Mucosa of stomach (tissue), 1 donor: ENCODE data around the gene MIOX.

Experiments
- H3K27me3 ChIP-seq: one replicate; pipeline ENCODE4 v1.7.0; 2013; ENCODE audit warnings: mild to moderate bottlenecking, low read length; ENCODE audit not compliant: control insufficient read depth, insufficient read depth
- H3K36me3 ChIP-seq: one replicate; pipeline ENCODE4 v1.7.0; 2013; ENCODE audit warnings: low read length; ENCODE audit not compliant: control insufficient read depth, insufficient read depth
- H3K4me1 ChIP-seq: one replicate; pipeline ENCODE4 v1.7.0; 2013; ENCODE audit warnings: mild to moderate bottlenecking, low read length; ENCODE audit not compliant: control insufficient read depth, insufficient read depth
- H3K4me3 ChIP-seq: one replicate; pipeline ENCODE4 v1.7.0; 2013; ENCODE audit warnings: low read length
- H3K9ac ChIP-seq: one replicate; pipeline ENCODE4 v1.7.0; 2013; ENCODE audit warnings: mild to moderate bottlenecking, low read length, moderate library complexity
- H3K9me3 ChIP-seq: one replicate; pipeline ENCODE4 v1.7.0; 2013; ENCODE audit warnings: mild to moderate bottlenecking, low read length, moderate library complexity; ENCODE audit not compliant: control insufficient read depth
- donor health status: Pancreatic carcinoma.

The MIOX gene

DNA sequence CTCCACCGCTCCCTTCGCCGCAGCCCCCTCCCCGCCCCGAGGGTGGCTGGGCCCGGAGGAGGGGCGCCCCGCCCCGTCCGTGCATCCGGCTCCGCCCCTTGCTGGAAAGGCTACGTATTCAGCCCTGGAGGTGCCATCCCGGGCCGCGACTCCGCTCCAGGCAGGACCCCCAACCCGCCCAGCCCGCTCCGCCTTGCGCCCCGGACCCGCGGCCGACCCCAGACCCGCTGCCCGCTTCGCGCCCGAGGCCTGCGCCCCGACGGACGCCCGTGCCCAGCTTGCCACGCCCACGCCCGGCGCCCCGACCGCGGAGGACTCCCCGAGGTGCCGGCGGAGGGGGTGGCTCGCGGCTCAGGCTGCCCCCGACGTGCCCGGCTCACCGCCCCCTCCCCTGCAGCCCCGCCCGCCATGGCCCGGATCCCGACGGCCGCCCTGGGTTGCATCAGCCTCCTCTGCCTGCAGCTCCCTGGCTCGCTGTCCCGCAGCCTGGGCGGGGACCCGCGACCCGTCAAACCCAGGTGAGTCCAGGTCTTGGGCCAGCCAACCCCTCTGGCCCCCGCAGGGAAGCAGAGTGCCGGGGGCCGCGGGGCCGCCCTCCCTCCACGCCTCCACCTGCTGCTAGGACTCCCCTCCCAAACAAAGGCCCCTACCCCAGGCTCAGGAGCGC, 5.1 kb upstream of the MIOX start, which contains the start of gene ADM2:
Gene ADM2 (plus strand): TSS at position 104 of the 667 bp plus-strand sequence. CDS start 305 bp downstream, at position 409.
- H3K4me3 ChIP-seq = peak within 1 kb of the TSS; percentile 41
- peaks cover 28% of the 10 kb centered on the region for H3K4me1 ChIP-seq
- no peaks in the 10 kb centered on the region for H3K9me3 ChIP-seq
- H3K36me3 ChIP-seq = no peaks in the 10 kb centered on the region
- H3K9ac ChIP-seq = peak within 1 kb of the TSS; percentile 70
- H3K27me3 ChIP-seq = peaks cover 29% of the 10 kb centered on the region

DNA sequence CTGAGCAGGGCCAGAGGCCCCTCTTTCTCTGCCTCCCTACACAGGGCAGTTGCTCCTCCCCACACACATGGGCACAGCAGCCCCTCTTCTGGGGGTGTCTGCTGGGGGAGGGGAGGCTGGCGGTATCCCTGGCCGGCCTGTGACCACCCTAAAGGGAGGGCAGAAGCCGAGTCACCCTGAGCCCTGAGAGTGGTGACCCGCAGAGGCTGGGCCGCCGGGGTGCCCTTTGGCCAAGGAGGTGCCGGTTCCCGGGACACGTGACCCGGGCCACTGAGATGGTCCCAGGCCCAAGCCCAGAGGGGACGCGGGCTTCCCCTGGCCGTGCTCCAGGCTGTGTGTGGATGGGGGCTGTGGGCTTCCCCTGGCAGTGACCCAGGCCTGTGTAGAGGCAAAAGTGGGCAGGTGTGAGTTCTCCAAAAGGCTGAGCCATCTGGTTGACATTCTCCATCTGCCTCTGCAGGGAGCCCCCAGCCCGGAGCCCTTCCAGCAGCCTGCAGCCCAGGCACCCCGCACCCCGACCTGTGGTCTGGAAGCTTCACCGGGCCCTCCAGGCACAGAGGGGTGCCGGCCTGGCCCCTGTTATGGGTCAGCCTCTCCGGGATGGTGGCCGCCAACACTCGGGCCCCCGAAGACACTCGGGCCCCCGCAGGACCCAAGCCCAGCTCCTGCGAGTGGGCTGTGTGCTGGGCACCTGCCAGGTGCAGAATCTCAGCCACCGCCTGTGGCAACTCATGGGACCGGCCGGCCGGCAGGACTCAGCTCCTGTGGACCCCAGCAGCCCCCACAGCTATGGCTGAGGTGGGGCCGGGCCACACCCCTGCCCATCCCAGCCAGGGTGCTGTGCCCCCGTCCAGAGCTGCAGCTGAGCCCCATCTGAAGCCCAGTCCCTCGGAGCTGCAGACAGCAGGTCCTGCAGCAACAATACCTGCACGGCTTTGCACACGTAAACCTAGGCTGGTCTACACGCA, 4.3 kb upstream of the MIOX start:
- H3K4me1 ChIP-seq = peaks cover 28% of the 10 kb centered on the region
- peak overlapping the region; percentile 70 for H3K9ac ChIP-seq
- peak overlapping the region; percentile 41 for H3K4me3 ChIP-seq
- H3K36me3 ChIP-seq = no peaks in the 10 kb centered on the region
- peaks cover 37% of the 10 kb centered on the region for H3K27me3 ChIP-seq
- H3K9me3 ChIP-seq = no peaks in the 10 kb centered on the region

DNA sequence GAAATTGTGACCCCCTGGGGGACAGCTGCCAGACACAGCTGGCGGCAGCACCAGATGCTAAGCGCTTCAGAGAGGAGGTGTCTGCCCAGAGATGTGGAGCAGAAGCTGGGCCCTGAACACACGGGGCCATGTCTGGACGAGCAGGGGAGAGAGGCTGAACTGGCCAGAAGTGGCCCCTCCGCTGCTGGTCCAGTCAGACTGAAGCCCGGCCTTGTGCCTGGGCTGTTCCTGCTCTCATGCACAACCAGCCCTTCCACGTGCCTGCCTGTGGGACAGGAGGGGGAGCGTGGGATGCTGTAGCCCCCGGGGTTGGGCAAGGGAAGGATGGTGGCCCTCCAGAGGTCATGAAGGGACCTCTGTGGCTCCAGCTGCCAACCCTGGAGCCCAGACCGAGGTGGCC, 3.6 kb upstream of the MIOX start:
- peaks cover 28% of the 10 kb centered on the region for H3K4me1 ChIP-seq
- H3K36me3 ChIP-seq = no peaks in the 10 kb centered on the region
- no peak overlapping the region for H3K4me3 ChIP-seq
- peaks cover 42% of the 10 kb centered on the region for H3K27me3 ChIP-seq
- no peak overlapping the region for H3K9ac ChIP-seq
- no peaks in the 10 kb centered on the region for H3K9me3 ChIP-seq

DNA sequence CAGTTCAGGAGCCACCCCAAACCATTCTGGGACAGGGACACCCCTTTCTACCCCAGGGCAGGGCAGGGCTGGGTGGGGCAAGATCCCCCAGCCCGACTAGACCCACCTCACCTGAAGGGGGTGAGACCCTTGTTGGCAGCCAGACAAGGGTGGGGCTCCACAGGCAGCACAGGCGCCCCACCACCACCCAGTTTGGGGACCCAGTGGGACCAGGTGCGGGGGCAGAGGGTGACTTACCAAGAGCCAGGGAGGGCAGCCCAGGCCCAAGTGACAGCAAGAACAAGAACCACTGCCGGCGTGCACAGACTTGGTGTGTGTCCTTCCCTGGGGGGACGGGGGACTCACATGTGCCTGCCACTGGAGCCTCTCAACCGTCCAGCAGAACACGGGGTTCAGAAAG, 3.1 kb upstream of the MIOX start:
- H3K9ac ChIP-seq = no peak overlapping the region
- no peaks in the 10 kb centered on the region for H3K36me3 ChIP-seq
- H3K4me1 ChIP-seq = peaks cover 28% of the 10 kb centered on the region
- H3K4me3 ChIP-seq = no peak overlapping the region
- peaks cover 42% of the 10 kb centered on the region for H3K27me3 ChIP-seq
- H3K9me3 ChIP-seq = no peaks in the 10 kb centered on the region

DNA sequence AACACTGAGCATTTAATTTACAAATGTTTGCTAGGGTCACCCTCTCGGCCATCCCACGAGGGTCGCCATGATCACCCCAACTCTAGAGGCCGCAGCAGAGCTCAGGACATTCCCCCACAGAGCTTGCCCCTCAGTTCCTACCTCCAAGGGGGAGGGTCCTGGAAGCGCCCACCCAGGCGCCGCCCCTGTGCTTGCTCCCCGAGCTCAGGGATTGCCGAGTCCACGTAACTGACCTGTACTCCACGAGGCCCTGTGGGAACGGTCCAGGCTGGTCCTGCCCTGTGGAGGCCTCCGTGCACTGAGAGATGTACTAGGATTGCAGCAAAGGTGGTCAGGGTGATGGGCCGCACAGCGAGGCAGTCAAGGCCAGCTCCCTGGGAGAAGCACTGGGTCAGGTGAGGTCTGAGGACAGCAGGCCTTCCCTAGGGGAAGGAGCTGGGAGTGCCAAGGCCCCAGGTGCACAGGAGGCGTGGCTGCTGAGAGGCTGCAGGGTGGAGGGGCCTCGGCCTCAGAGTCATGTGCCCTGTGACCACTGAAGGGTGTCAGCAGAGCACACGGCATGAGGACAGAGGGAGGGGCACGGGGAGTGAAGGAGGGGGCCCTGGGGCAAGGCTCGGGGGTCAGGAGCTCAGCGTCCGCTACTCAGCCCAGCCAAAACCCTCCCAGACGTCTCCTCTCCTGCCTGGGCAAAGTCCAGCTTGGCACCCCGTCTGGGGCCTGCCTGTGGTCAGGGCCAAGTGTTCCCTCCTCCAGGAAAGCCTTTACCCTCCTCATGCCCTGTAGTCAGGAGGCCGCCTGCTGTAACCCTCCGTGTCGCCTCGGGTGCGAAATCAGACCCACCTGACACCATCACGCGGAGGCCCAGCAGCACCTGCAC, 2.4 kb upstream of the MIOX start:
- H3K9me3 ChIP-seq = no peaks in the 10 kb centered on the region
- no peaks in the 10 kb centered on the region for H3K36me3 ChIP-seq
- peaks cover 28% of the 10 kb centered on the region for H3K4me1 ChIP-seq
- no peak overlapping the region for H3K4me3 ChIP-seq
- H3K27me3 ChIP-seq = peaks cover 42% of the 10 kb centered on the region
- peak overlapping the region; percentile 17 for H3K9ac ChIP-seq

DNA sequence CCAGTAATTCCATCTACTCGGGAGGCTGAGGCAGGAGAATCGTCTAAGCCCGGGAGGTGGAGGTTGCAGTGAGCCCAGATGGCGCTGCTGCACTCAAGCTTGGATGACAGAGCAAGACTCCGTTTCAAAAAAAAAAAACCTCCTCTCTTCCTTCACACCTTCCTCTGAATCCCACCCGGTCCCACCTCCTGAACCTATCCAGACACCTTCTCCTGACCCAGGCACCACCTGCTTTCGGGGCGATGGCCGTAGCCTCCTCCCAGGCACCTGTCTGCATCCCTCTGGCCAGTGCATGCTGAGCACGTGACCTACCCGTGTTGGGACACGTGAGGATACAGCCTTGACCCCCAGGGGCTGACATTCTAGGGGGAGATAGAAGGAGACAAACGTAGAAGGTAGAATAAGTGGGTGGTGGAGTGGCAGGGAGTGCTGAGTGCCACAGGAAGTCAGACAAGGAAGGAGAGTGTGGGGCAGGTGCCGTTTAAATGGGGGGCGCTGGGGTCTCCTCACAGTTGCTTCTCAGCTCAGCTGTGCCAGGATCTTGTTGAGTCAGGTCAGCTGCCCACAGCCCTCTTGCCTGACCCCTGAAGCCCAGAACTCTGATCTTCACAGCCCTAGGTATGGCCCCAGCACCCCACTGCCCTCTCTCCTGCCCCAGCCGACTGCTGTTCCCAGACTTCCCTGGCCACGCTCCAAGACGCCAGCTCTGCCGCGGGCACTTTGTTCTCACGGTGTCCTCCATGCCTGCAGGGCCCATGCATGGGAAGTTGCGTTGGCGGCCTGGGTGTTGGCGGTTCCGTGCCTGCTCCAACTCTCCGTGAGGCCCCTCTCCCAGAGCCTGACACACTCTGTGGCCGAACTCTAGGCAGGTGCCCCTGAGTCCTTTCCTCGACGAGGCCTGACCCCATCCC, 1.2 kb upstream of the MIOX start:
- H3K36me3 ChIP-seq = no peaks in the 10 kb centered on the region
- H3K4me3 ChIP-seq = no peak overlapping the region
- no peaks in the 10 kb centered on the region for H3K9me3 ChIP-seq
- peaks cover 34% of the 10 kb centered on the region for H3K27me3 ChIP-seq
- no peak overlapping the region for H3K9ac ChIP-seq
- H3K4me1 ChIP-seq = peaks cover 28% of the 10 kb centered on the region

DNA sequence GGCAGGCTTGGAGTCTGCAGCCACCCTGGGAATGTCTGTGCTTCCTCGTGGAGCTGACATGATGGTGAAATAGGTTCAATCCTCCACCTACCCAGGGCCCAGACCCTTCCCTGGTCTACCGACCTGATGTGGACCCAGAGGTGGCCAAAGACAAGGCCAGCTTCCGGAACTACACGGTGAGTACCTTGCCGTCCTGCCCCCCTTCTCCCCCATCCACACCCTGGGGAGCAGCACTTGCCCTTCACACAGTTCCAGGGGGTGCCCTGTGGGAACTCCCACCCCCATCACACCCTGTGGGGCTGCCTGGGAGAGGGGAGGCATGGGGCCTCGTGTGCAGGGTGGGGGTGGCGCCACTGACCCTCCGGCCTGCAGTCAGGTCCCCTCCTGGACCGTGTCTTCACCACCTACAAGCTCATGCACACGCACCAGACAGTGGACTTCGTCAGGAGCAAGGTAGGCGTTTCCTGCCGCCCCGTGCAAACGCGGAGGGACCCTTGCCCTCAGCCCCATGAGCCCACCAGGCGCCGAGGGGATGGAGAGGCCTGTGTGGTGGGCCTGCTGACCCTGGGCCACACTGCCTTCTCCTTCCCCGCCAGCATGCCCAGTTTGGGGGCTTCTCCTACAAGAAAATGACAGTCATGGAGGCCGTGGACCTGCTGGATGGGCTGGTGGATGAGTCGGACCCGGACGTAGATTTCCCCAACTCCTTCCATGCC, 789 bp downstream of the MIOX start:
- H3K27me3 ChIP-seq = peaks cover 18% of the 10 kb centered on the region
- H3K9ac ChIP-seq = no peak overlapping the region
- peaks cover 22% of the 10 kb centered on the region for H3K4me1 ChIP-seq
- H3K9me3 ChIP-seq = no peaks in the 10 kb centered on the region
- H3K36me3 ChIP-seq = no peaks in the 10 kb centered on the region
- no peak overlapping the region for H3K4me3 ChIP-seq

DNA sequence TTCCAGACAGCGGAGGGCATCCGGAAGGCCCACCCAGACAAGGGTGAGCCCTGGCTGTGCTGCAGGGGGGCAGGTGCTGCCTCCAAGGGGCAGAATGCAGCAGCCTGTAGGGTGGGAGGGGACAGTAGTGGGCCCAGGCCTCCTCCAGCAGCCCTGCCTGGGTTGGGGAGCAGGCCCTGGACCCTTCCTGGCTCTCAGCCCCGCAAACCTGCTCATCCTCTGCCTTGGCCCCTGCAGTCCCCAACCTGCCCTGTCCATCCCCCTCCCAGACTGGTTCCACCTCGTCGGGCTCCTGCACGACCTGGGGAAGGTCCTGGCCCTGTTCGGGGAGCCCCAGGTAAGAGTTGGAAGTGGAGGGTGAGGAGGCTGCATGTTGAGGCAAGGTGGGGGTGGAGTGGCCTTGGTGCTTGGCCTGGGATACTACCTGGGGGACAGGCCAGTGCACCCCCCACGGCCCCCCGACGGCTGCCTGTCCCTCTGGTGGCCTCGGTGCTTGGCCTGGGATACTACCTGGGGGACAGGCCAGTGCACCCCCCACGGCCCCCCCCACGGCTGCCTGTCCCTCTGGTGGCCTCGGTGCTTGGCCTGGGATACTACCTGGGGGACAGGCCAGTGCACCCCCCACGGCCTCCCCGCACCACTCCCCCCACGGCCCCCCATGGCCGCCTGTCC, 1.5 kb downstream of the MIOX start:
- Histone ChIP-seq H3K27me3 (peaks cover 13% of the 10 kb centered on the region), H3K9me3 (no peaks in the 10 kb centered on the region), H3K4me1 (peaks cover 22% of the 10 kb centered on the region), H3K36me3 (no peaks in the 10 kb centered on the region), H3K9ac (no peak overlapping the region), H3K4me3 (no peak overlapping the region)

DNA sequence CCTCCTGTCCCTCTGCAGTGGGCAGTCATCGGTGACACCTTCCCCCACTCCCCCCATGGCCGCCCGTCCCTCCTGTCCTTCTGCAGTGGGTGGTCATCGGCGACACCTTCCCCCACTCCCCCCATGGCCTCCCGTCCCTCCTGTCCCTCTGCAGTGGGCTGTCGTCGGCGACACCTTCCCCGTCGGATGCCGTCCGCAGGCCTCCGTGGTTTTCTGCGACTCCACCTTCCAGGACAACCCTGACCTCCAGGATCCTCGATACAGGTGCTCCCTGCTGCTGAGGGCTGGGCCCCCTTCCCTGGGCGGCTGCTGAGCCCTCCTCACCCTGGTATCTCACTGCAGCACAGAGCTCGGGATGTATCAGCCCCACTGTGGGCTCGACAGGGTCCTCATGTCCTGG, 2.2 kb downstream of the MIOX start:
- Histone ChIP-seq H3K9ac (no peak overlapping the region), H3K4me1 (peaks cover 16% of the 10 kb centered on the region), H3K9me3 (no peaks in the 10 kb centered on the region), H3K36me3 (no peaks in the 10 kb centered on the region), H3K4me3 (no peak overlapping the region), H3K27me3 (peaks cover 13% of the 10 kb centered on the region)
